PFSK-1 (cell line): ENCODE data around the gene PLXNC1.

Experiments used
- FOXP2 ChIP-seq: optimal IDR thresholded peaks from 2 replicates; pipeline ENCODE3; 2011; ENCODE audit warnings: borderline replicate concordance, control low read depth, inconsistent platforms; ENCODE audit not compliant: insufficient read depth; ENCODE audit errors: extremely low read length, extremely low read depth
- POLR2AphosphoS5 ChIP-seq: IDR thresholded peaks from 2 replicates; pipeline ENCODE4 v1.6.1; 2012; ENCODE audit warnings: low read depth, mild to moderate bottlenecking, control low read depth, low read length, moderate library complexity
- REST ChIP-seq, 2 experiments: IDR thresholded peaks; 2 replicates each; pipeline versions ENCODE4 v1.6.1 to v1.8.0; 2011 to 2012; ENCODE audit warnings: low read depth in 2 of 2, low read length in 2 of 2, control low read depth in 1 of 2, inconsistent platforms in 1 of 2, mild to moderate bottlenecking in 1 of 2, moderate library complexity in 1 of 2; ENCODE audit not compliant: insufficient read depth in 1 of 2
- SIN3A ChIP-seq: IDR thresholded peaks from 2 replicates; pipeline ENCODE4 v1.6.1; 2012; ENCODE audit warnings: mild to moderate bottlenecking, low read length, moderate library complexity, borderline replicate concordance; ENCODE audit not compliant: insufficient read depth
- TAF1 ChIP-seq: IDR thresholded peaks from 2 replicates; pipeline ENCODE4 v1.6.1; 2012; ENCODE audit warnings: low read length, control low read depth, borderline replicate concordance; ENCODE audit not compliant: insufficient read depth

GRCh38 chr12:94150240-94151121 lies 2.1 kb downstream of the PLXNC1 start:
- TF ChIP-seq POLR2AphosphoS5 (no peak), SIN3A (no peak), TAF1 (no peak), REST (IDR thresholded peaks at IDR 0.05; ENCODE audit: insufficient read depth in 1 of 2, low read depth in 2 of 2, low read length in 2 of 2) (no peak), FOXP2 (no peak)
